ENCODE measurements around the gene MRPS9. TPM values are rescaled to one million over a fixed set of nuclear protein-coding genes. Genes with fewer than 3 reads are reported as not detected.

MRPS9 gene
- total RNA-seq, 4 donors from 2014 or later: 12.3 to 24.4 (median 20.6) TPM

- H3K9me3 ChIP-seq: no peaks in the 10 kb centered on the region
- DNase-seq: peak in 1 of 2 donors; percentile 19
- no peaks in the 10 kb centered on the region for H3K27me3 ChIP-seq
- intact Hi-C loops (cut with DNase I; ENCODE audit: low total_unique reads): no loop called here
- H3K27ac ChIP-seq: peak overlapping the region; percentile 88 to 89
- H3K36me3 ChIP-seq: no peaks in the 10 kb centered on the region
- peak overlapping the region; percentile 74 to 88 for H3K4me3 ChIP-seq
- TF ChIP-seq CTCF (IDR thresholded peaks at IDR 0.05) (no peak), POLR2A (IDR thresholded peaks at IDR 0.05) (no peak)
- H3K4me1 ChIP-seq: no peaks in the 10 kb centered on the region
These were observed 653 bp downstream of the MRPS9 start for GRCh38 chr2:105038383-105039061.

- TF ChIP-seq CTCF (IDR thresholded peaks at IDR 0.05) (no peak), POLR2A (IDR thresholded peaks at IDR 0.05) (no peak)
These were observed 1.7 kb downstream of the MRPS9 start for GRCh38 chr2:105039559-105039958.

GRCh38 chr2:105042189-105042588, 4.3 kb downstream of the MRPS9 start:
- H3K9me3 ChIP-seq: no peaks in the 10 kb centered on the region
- no peak overlapping the region for H3K27ac ChIP-seq
- intact Hi-C loops (cut with DNase I; ENCODE audit: low total_unique reads): no loop called here
- no peaks in the 10 kb centered on the region for H3K4me1 ChIP-seq
- TF ChIP-seq CTCF (IDR thresholded peaks at IDR 0.05) (no peak), POLR2A (IDR thresholded peaks at IDR 0.05) (no peak)
- DNase-seq: no peak
- no peaks in the 10 kb centered on the region for H3K27me3 ChIP-seq
- no peaks in the 10 kb centered on the region for H3K36me3 ChIP-seq
- H3K4me3 ChIP-seq: no peak overlapping the region

More at GRCh38 chr2:105039559-105039958, 1.7 kb downstream of the MRPS9 start:
- Histone ChIP-seq H3K36me3 (no peaks in the 10 kb centered on the region), H3K27me3 (no peaks in the 10 kb centered on the region), H3K4me3 (no peak overlapping the region), H3K4me1 (no peaks in the 10 kb centered on the region), H3K9me3 (no peaks in the 10 kb centered on the region), H3K27ac (no peak overlapping the region)
- intact Hi-C loops (cut with DNase I; ENCODE audit: low total_unique reads): no loop called here
- DNase-seq: no peak

DNA sequence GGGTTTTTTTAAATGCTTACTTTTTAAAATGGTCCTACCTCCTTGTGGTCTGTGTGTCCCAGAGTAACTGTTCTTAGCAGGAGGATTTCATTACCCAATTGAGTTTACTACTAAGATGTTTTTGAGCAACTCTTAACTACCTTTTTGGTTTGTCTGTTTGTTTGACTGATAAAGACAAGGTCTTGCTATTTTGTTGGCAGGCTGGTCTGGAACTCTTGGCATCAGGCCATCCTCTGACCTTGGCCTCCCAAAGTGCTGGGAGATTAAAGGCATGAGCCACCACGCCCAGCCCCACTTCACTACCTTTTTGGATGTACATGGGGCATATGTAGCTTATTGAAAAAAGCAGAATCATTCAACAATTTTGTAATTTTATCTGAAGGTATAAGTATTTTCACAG, 14.9 kb downstream of the MRPS9 start:
- no peak for DNase-seq
- intact Hi-C loops (cut with DNase I; ENCODE audit: low total_unique reads): no loop called here
- no peaks in the 10 kb centered on the region for H3K4me1 ChIP-seq

More for the DNA sequence above, 14.9 kb downstream of the MRPS9 start:
- no peak for TF ChIP-seq CTCF (IDR thresholded peaks at IDR 0.05)
- TF ChIP-seq POLR2A (IDR thresholded peaks at IDR 0.05): no peak
- Histone ChIP-seq H3K27ac (no peak overlapping the region), H3K27me3 (no peaks in the 10 kb centered on the region), H3K9me3 (no peaks in the 10 kb centered on the region), H3K4me3 (no peak overlapping the region), H3K36me3 (no peaks in the 10 kb centered on the region)
